Measurements from ENCODE around the gene SMCO2.

GRCh38 chr12:27449893-27450534 is 3.5 kb downstream of the SMCO2 start:
- TF ChIP-seq CTCF (conservative IDR thresholded peaks at IDR 0.05 in 1 of 2, IDR thresholded peaks at IDR 0.05 in 1 of 2; ENCODE audit: extremely low read depth in 1 of 2, insufficient read depth in 1 of 2, low read depth in 1 of 2, low read length in 2 of 2) (no peak), EZH2 (IDR thresholded peaks at IDR 0.05; ENCODE audit: borderline replicate concordance, low read length) (no peak)
